Measurements from ENCODE around the gene ARID3C. TPM values are rescaled to one million over a fixed set of nuclear protein-coding genes. Genes with fewer than 3 reads are reported as not detected.

Gene ARID3C
- total RNA-seq, 1 donor from 2014 or later: not detected

DNA sequence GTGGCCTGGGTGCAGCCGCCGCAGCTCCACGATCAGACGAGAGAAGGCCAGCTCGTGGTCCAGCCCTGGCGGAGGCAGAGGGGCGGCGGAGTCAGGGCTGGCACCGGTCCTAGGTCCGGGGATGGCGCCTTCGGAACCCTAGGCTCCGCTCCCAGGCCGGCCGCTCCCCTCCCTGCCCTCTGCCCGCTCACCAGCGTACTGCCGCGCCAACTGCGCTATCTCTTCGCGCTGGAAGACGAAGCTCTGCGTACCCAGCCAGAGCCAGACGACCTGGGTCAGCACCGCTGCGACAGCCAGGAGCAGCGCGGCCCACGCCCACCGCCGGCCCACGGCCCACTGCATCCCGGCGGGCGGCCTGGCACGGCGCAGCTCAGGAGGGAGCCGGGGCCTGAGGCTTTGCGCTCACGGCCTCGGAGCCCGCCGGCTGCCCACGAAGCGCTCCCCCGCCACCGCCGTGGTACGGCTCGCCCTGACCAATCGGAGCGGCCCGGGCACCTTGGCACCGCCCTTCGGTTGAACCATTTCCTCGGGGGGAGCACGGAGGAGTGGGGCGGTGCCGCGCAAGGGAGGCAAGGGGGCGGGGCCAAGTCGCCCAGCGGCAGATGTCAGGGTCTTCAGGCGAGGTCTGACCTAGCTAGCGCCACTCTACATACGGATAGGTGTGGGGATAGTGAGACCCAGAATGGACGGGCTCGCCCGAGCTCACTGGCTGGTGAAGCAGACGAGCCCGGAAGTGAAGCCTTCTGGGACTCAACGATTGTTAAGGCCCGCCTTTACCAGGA lies 8.7 kb upstream of the ARID3C start, which contains the start of gene SIGMAR1:
Gene SIGMAR1 (minus strand): TSS at position 432 of the 782 bp plus-strand sequence. CDS start 90 bp downstream, at position 342.
- peaks cover 22% of the 10 kb centered on the region for H3K4me1 Mint-ChIP-seq (ENCODE audit: unreplicated experiment)
- no peaks in the 10 kb centered on the region for H3K9me3 Mint-ChIP-seq
- peak within 1 kb of the TSS; percentile 91 for H3K4me3 Mint-ChIP-seq
- TF ChIP-seq, protein P1, sequence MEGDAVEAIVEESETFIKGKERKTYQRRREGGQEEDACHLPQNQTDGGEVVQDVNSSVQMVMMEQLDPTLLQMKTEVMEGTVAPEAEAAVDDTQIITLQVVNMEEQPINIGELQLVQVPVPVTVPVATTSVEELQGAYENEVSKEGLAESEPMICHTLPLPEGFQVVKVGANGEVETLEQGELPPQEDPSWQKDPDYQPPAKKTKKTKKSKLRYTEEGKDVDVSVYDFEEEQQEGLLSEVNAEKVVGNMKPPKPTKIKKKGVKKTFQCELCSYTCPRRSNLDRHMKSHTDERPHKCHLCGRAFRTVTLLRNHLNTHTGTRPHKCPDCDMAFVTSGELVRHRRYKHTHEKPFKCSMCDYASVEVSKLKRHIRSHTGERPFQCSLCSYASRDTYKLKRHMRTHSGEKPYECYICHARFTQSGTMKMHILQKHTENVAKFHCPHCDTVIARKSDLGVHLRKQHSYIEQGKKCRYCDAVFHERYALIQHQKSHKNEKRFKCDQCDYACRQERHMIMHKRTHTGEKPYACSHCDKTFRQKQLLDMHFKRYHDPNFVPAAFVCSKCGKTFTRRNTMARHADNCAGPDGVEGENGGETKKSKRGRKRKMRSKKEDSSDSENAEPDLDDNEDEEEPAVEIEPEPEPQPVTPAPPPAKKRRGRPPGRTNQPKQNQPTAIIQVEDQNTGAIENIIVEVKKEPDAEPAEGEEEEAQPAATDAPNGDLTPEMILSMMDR (conservative IDR thresholded peaks at IDR 0.05): no peak
- H3K27ac Mint-ChIP-seq: peak within 1 kb of the TSS; percentile 76
- peak; percentile 94 for DNase-seq (ENCODE audit: extremely low spot score, unreplicated experiment)
- H3K27me3 Mint-ChIP-seq: peaks cover 3% of the 10 kb centered on the region
- H3K36me3 Mint-ChIP-seq: no peaks in the 10 kb centered on the region

DNA sequence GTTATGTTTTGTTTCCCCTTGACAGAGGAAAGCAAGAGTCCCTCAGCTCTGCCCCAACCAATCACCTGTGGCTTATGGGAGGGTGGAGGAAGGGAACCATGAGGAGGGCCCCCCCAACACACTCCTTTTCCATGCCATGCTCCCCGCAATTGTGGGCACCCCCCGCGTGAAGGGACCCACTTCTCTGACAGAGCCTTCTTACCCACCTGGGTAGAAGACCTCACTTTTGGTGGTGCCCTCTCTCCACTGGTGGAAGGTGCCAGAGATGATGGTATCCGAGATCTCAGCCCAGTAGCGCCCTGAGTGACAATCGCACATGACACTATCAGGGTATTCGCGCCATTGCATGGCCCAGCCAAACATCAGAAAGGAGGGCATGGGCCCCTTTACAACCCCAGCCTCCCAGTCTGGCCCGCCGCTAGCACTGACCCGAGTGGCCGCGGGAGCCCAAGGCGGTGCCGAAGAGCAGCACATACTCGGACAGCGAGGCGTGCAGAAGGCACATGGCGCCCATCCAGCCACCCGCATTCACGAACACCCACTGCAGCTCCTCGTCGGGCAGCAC lies 8.0 kb upstream of the ARID3C start:
- H3K27ac Mint-ChIP-seq: peak overlapping the region; percentile 37
- peak overlapping the region; percentile 91 for H3K4me3 Mint-ChIP-seq
- H3K27me3 Mint-ChIP-seq: peaks cover 9% of the 10 kb centered on the region
- TF ChIP-seq, protein P1 (conservative IDR thresholded peaks at IDR 0.05): no peak
- peaks cover 22% of the 10 kb centered on the region for H3K4me1 Mint-ChIP-seq (ENCODE audit: unreplicated experiment)
- H3K36me3 Mint-ChIP-seq: no peaks in the 10 kb centered on the region
- DNase-seq (ENCODE audit: extremely low spot score, unreplicated experiment): no peak
- H3K9me3 Mint-ChIP-seq: no peaks in the 10 kb centered on the region

DNA sequence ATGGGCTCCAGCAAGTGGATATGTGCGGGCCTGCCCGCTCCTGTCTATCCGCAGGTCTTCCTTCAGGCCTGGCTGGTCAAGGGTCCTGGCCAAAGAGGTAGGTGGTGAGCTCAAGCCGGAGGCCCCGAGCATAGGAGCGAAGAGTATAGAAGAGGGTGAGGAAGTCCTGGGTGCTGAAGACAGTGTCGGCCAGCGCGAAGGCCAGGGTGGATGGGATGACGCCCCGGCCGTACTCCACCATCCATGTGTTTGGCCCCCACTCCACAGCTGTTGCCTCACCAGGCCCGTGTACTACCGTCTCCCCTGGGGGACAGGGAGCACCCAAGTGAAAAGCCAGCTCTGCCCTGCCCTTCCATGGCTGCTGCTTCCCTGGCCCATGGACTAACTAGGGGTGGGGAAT lies 6.7 kb upstream of the ARID3C start:
- Mint-ChIP-seq H3K4me3 (peak overlapping the region; percentile 77), H3K9me3 (no peaks in the 10 kb centered on the region), H3K27ac (no peak overlapping the region), H3K36me3 (no peaks in the 10 kb centered on the region), H3K27me3 (peaks cover 22% of the 10 kb centered on the region), H3K4me1 (ENCODE audit: unreplicated experiment) (peaks cover 22% of the 10 kb centered on the region)
- no peak for DNase-seq (ENCODE audit: extremely low spot score, unreplicated experiment)
- TF ChIP-seq, protein P1 (conservative IDR thresholded peaks at IDR 0.05): no peak

DNA sequence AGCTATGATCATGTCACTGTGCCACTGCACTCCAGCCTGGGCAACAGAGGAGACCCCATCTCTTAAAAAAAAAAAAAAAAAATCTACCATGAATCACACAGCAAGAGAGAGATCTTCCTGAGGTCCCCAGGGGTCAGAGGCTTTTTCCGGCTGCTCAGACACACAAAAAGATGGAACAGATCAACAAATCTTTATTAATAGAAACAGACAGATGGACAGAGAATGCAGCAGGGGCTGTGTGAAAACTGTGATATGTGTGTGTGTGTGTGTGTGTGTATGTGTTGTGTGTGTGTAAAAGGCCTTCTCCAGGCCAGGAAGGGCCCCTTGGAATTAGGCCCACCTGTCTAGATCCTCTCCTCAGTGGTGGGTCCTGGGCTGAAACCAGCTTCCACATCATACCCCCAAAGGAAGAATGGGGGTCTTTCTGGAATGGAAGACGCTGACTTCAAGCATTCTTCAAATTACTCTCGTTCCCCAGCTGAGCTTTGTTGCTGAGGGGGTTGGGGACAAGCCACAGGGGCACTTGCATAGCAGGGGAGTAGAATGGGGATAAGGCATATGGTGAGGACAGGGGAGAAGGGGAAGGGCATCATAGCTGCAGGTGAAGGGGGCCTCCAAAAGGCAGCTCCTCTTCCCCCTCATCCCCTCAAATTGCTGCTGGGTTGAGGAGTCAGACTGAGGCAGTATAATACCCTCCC lies 5.8 kb upstream of the ARID3C start:
- no peaks in the 10 kb centered on the region for H3K36me3 Mint-ChIP-seq
- TF ChIP-seq, protein P1 (conservative IDR thresholded peaks at IDR 0.05): no peak
- no peak for DNase-seq (ENCODE audit: extremely low spot score, unreplicated experiment)
- H3K27me3 Mint-ChIP-seq: peaks cover 30% of the 10 kb centered on the region
- H3K27ac Mint-ChIP-seq: no peak overlapping the region
- no peaks in the 10 kb centered on the region for H3K9me3 Mint-ChIP-seq
- peaks cover 22% of the 10 kb centered on the region for H3K4me1 Mint-ChIP-seq (ENCODE audit: unreplicated experiment)
- peak overlapping the region; percentile 52 for H3K4me3 Mint-ChIP-seq

DNA sequence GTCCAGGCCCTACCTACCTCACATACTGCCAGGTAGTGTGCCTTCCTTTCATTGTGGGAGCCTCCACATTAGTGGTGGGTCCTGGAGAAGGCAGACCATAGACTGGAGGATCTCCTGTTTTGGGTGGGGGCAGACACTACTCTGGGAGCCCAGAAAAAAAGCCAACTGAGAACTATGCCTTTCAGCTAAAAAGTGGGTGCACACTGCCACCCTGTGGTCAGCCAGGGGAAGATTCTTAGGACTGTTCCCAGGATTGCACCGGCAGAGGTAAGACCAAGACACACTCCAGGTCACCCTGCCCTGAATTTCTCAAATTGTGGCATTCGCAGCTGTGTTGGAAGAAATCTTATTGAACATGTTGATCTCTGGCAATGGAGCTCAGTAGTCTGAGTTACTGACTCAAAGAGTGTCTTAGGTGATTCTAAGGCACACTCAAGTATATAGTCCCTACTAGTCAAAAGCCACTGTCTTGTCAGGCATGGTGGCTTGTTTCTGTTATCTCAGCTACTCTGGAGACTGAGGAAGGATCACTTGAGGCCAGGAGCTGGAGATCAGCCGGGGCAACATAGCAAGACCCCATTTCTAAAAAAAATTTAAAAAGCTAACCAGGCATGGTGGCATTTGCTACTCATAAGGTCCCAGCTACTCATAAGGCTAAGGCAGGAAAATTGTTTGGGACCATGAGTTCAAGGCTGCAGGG lies 5.1 kb upstream of the ARID3C start:
- Mint-ChIP-seq H3K4me1 (ENCODE audit: unreplicated experiment) (peaks cover 26% of the 10 kb centered on the region), H3K27me3 (peaks cover 37% of the 10 kb centered on the region), H3K4me3 (peak overlapping the region; percentile 65), H3K9me3 (no peaks in the 10 kb centered on the region), H3K36me3 (no peaks in the 10 kb centered on the region), H3K27ac (no peak overlapping the region)
- DNase-seq (ENCODE audit: extremely low spot score, unreplicated experiment): no peak
- TF ChIP-seq, protein P1 (conservative IDR thresholded peaks at IDR 0.05): peak; percentile 93

All from type B pancreatic cell (in vitro differentiated cells).